ENCODE results near the gene SLC19A2. TPM values are rescaled to one million over a fixed set of nuclear protein-coding genes. Genes with fewer than 3 reads are reported as not detected.

The SLC19A2 gene
- total RNA-seq, 4 donors from 2014 or later, result 19.0 to 38.8 (median 20.6) TPM

DNA sequence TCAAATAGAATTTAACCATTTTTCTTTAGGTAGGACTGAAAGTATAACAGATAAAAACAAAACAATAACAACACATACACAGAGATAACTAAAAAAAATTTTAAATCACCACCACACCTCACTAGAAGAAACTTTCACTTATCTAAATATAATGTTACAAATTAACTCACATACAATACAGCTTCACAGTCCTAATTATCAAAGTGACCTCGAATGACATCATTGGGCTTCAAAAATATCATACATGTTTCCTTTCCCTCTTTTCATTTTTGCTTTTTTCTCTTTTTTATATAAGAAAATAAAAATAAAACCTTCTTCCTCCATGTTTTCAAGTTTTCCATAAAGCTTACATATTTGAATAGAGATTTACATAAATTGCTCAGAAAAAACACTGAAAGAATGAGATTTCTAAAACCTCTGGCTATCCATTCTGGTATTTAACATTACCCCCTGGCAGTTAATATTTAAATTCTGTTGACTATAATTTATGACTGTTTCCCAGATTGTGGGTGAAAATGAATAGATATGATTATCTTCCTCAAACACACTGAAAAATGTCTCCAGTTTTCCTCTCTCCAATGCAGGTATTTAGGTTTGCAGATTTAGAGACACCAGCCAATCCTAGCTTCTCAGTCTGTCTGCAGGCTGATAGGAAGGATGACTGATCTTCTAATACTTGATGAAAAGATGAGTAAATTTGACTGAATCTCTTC is 40.5 kb upstream of the SLC19A2 start:
- WGBS, result 91% methylated on average over 1 of the region's 1 CpG
- no peak for TF ChIP-seq EP300 (IDR thresholded peaks at IDR 0.05)
- TF ChIP-seq CTCF (IDR thresholded peaks at IDR 0.05), result no peak
- no peak for TF ChIP-seq POLR2A (IDR thresholded peaks at IDR 0.05; ENCODE audit: low read depth)
- no peak for TF ChIP-seq POLR2AphosphoS5 (IDR thresholded peaks at IDR 0.05)
- Histone ChIP-seq H3K4me1 (no peaks in the 10 kb centered on the region), H3K27ac (replicated peaks in 1 of 4) (no peak overlapping the region), H3K4me3 (no peak overlapping the region), H3K36me3 (peaks cover 0 to 16% (median 0%) of the 10 kb centered on the region in 4 donors), H3K9me3 (no peaks in the 10 kb centered on the region), H3K27me3 (no peaks in the 10 kb centered on the region)
- intact Hi-C loops (cut with DNase I), result no loop called here
- DNase-seq (ENCODE audit: extremely low spot score), result no peak

- intact Hi-C loops (cut with DNase I), result no loop called here
- TF ChIP-seq EP300 (IDR thresholded peaks at IDR 0.05), result no peak
- TF ChIP-seq POLR2AphosphoS5 (IDR thresholded peaks at IDR 0.05), result no peak
- no peak for TF ChIP-seq CTCF (IDR thresholded peaks at IDR 0.05)
- no peak for TF ChIP-seq POLR2A (IDR thresholded peaks at IDR 0.05; ENCODE audit: low read depth)
- Histone ChIP-seq H3K27me3 (no peaks in the 10 kb centered on the region), H3K4me1 (no peaks in the 10 kb centered on the region), H3K27ac (replicated peaks in 1 of 4) (no peak overlapping the region), H3K4me3 (no peak overlapping the region), H3K36me3 (peaks cover 0 to 19% (median 0%) of the 10 kb centered on the region in 4 donors), H3K9me3 (no peaks in the 10 kb centered on the region)
- 82% methylated on average over 1 of the region's 1 CpG for WGBS
- DNase-seq (ENCODE audit: extremely low spot score), result no peak
Observed at GRCh38 chr1:169525391-169525790, 39.6 kb upstream of the SLC19A2 start.

GRCh38 chr1:169523904-169524303 is 38.2 kb upstream of the SLC19A2 start:
- TF ChIP-seq POLR2A (IDR thresholded peaks at IDR 0.05; ENCODE audit: low read depth) (no peak), CTCF (IDR thresholded peaks at IDR 0.05) (no peak), POLR2AphosphoS5 (IDR thresholded peaks at IDR 0.05) (no peak), EP300 (IDR thresholded peaks at IDR 0.05) (no peak)
- no peak overlapping the region for H3K4me3 ChIP-seq
- H3K27me3 ChIP-seq, result no peaks in the 10 kb centered on the region
- no peak for DNase-seq (ENCODE audit: extremely low spot score)
- H3K27ac ChIP-seq (replicated peaks in 1 of 4), result no peak overlapping the region
- no peaks in the 10 kb centered on the region for H3K4me1 ChIP-seq
- intact Hi-C loops (cut with DNase I), result no loop called here
- H3K36me3 ChIP-seq, result peaks cover 0 to 22% (median 0%) of the 10 kb centered on the region in 4 donors
- no peaks in the 10 kb centered on the region for H3K9me3 ChIP-seq

- H3K4me3 ChIP-seq, result no peak overlapping the region
- intact Hi-C loops (cut with DNase I), result no loop called here
- 95% methylated on average over 1 of the region's 1 CpG for WGBS
- DNase-seq (ENCODE audit: extremely low spot score), result no peak
- H3K27me3 ChIP-seq, result no peaks in the 10 kb centered on the region
- H3K9me3 ChIP-seq, result no peaks in the 10 kb centered on the region
- TF ChIP-seq EP300 (IDR thresholded peaks at IDR 0.05), result no peak
- no peak for TF ChIP-seq CTCF (IDR thresholded peaks at IDR 0.05)
- TF ChIP-seq POLR2AphosphoS5 (IDR thresholded peaks at IDR 0.05), result no peak
- TF ChIP-seq POLR2A (IDR thresholded peaks at IDR 0.05; ENCODE audit: low read depth), result no peak
- H3K36me3 ChIP-seq, result peaks cover 0 to 21% (median 0%) of the 10 kb centered on the region in 4 donors
- no peaks in the 10 kb centered on the region for H3K4me1 ChIP-seq
- no peak overlapping the region for H3K27ac ChIP-seq (replicated peaks in 1 of 4)
Observed at GRCh38 chr1:169521226-169521625, 35.5 kb upstream of the SLC19A2 start.
